ENCODE data around the gene UVRAG. TPM values are rescaled to one million over a fixed set of nuclear protein-coding genes. Genes with fewer than 3 reads are reported as not detected.

UVRAG gene
- total RNA-seq, 1 donor from 2014 or later, result 17.8 TPM

DNA sequence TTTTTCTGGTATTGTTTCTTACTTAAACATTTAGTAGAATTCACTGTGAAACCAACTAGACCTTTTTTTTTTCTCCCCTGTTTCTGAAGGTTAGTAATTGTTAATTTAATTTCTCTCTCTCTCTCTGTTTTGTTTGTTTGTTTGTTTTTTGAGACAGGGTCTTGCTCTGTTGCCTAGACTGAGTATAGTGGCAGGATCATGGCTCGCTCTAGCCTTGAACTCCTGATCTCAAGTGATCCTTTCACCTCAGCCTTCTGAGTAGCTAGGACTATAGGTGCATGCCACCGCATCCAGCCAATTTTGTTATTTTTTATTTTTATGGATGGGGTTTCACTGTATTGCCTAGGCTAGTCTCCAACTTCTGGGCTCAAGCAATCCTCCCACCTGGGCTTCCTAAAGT lies 165.0 kb downstream of the UVRAG start:
- Mint-ChIP-seq H3K4me3 (ENCODE audit: unreplicated experiment) (peak overlapping the region; percentile 43), H3K27me3 (ENCODE audit: unreplicated experiment) (peaks cover 3% of the 10 kb centered on the region), H3K36me3 (ENCODE audit: unreplicated experiment) (no peaks in the 10 kb centered on the region), H3K9me3 (ENCODE audit: unreplicated experiment) (peaks cover 3% of the 10 kb centered on the region), H3K4me1 (ENCODE audit: low read depth, unreplicated experiment) (no peaks in the 10 kb centered on the region), H3K27ac (ENCODE audit: unreplicated experiment) (no peak overlapping the region)
- TF ChIP-seq, protein P1, sequence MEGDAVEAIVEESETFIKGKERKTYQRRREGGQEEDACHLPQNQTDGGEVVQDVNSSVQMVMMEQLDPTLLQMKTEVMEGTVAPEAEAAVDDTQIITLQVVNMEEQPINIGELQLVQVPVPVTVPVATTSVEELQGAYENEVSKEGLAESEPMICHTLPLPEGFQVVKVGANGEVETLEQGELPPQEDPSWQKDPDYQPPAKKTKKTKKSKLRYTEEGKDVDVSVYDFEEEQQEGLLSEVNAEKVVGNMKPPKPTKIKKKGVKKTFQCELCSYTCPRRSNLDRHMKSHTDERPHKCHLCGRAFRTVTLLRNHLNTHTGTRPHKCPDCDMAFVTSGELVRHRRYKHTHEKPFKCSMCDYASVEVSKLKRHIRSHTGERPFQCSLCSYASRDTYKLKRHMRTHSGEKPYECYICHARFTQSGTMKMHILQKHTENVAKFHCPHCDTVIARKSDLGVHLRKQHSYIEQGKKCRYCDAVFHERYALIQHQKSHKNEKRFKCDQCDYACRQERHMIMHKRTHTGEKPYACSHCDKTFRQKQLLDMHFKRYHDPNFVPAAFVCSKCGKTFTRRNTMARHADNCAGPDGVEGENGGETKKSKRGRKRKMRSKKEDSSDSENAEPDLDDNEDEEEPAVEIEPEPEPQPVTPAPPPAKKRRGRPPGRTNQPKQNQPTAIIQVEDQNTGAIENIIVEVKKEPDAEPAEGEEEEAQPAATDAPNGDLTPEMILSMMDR (IDR thresholded peaks at IDR 0.05; ENCODE audit: partially characterized antibody, unreplicated experiment), result no peak
- DNase-seq, result no peak

DNA sequence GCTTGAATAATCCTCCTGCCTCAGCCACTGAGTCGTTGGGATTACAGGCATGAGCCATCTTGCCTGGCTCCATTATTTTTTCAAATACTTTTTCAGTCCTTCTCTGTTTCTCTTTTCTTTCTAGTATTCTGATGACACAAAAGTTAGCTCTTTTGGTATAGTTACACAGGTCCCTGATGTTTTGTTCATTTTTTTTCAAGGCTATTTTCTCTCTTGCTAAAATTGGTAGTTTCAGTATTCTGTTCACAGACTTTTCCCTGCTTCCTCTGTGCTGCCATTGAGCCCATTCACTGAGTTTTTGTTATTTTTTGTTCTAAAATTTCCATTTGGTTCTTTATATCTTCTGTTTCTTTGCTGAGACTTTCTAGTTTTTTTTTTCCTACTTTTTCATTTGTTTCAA lies 166.5 kb downstream of the UVRAG start:
- H3K27me3 Mint-ChIP-seq (ENCODE audit: unreplicated experiment), result peaks cover 3% of the 10 kb centered on the region
- H3K27ac Mint-ChIP-seq (ENCODE audit: unreplicated experiment), result no peak overlapping the region
- peak overlapping the region; percentile 17 for H3K4me3 Mint-ChIP-seq (ENCODE audit: unreplicated experiment)
- H3K9me3 Mint-ChIP-seq (ENCODE audit: unreplicated experiment), result peaks cover 3% of the 10 kb centered on the region
- no peaks in the 10 kb centered on the region for H3K36me3 Mint-ChIP-seq (ENCODE audit: unreplicated experiment)
- TF ChIP-seq, protein P1 (IDR thresholded peaks at IDR 0.05; ENCODE audit: partially characterized antibody, unreplicated experiment), result no peak
- no peaks in the 10 kb centered on the region for H3K4me1 Mint-ChIP-seq (ENCODE audit: low read depth, unreplicated experiment)
- DNase-seq, result no peak

DNA sequence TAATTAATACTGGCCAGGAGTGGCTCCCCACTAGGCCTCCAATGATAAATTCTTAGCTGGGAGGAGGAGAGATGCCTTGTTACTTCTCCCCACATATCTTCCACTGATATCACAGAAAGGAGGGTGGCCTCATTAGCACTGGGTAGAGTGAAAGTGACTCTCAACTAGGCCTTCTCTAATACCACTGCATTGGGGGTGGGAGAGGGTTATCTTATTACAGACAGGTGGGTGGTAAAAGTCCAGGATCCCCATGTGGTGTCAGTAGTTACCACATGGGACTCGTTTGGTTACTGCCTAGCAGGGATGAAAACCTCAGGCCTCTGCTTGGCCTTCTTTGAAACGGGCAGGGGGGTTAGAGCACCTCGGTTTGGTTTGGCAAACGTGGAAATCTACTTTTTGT lies 167.3 kb downstream of the UVRAG start:
- DNase-seq, result no peak
- Mint-ChIP-seq H3K27me3 (ENCODE audit: unreplicated experiment) (no peaks in the 10 kb centered on the region), H3K36me3 (ENCODE audit: unreplicated experiment) (no peaks in the 10 kb centered on the region), H3K9me3 (ENCODE audit: unreplicated experiment) (peaks cover 3% of the 10 kb centered on the region), H3K4me1 (ENCODE audit: low read depth, unreplicated experiment) (no peaks in the 10 kb centered on the region), H3K27ac (ENCODE audit: unreplicated experiment) (no peak overlapping the region), H3K4me3 (ENCODE audit: unreplicated experiment) (peak overlapping the region; percentile 27)
- TF ChIP-seq, protein P1 (IDR thresholded peaks at IDR 0.05; ENCODE audit: partially characterized antibody, unreplicated experiment), result no peak

DNA sequence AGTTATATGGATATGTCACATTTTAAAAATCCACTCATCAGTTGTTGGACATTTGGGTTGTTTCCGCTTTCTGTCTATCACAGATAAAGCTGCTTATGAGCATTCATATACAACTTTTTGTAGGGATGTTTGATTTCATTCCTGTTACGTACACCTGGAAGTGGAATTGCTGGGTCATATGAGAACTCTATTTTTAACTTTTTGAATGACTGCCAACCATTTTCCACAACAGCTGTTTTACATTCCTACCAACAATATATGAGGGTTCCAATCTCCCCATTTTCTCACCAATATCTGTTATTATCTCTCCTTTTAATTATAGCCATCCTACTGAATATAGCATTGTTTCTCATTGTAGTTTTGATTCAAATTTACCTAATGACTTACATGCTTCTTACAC lies 172.0 kb downstream of the UVRAG start:
- TF ChIP-seq, protein P1 (IDR thresholded peaks at IDR 0.05; ENCODE audit: partially characterized antibody, unreplicated experiment), result no peak
- Mint-ChIP-seq H3K4me1 (ENCODE audit: low read depth, unreplicated experiment) (no peaks in the 10 kb centered on the region), H3K9me3 (ENCODE audit: unreplicated experiment) (peaks cover 2% of the 10 kb centered on the region), H3K4me3 (ENCODE audit: unreplicated experiment) (no peak overlapping the region), H3K27ac (ENCODE audit: unreplicated experiment) (no peak overlapping the region), H3K36me3 (ENCODE audit: unreplicated experiment) (no peaks in the 10 kb centered on the region), H3K27me3 (ENCODE audit: unreplicated experiment) (no peaks in the 10 kb centered on the region)
- DNase-seq, result no peak

DNA sequence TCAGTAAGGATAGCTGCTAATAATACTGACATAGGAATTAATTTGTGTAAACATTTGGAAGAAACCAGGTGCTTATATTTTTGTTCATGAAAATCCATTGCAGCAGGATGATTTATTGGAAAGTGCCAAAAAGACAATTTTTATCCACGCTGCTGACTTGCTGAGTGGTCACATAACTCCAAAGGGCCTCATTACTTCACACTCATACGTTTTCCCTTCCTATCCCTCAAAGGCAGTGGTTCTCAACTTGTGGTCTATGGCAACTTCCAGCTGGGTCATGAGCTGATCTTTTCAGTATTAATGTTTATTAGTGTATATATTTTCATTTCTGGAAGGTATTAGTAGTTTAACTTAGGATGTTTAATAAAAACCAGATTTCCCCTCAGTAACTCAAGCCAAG lies 178.1 kb downstream of the UVRAG start:
- H3K9me3 Mint-ChIP-seq (ENCODE audit: unreplicated experiment), result no peaks in the 10 kb centered on the region
- DNase-seq, result no peak
- no peak overlapping the region for H3K27ac Mint-ChIP-seq (ENCODE audit: unreplicated experiment)
- no peaks in the 10 kb centered on the region for H3K27me3 Mint-ChIP-seq (ENCODE audit: unreplicated experiment)
- TF ChIP-seq, protein P1 (IDR thresholded peaks at IDR 0.05; ENCODE audit: partially characterized antibody, unreplicated experiment), result no peak
- H3K36me3 Mint-ChIP-seq (ENCODE audit: unreplicated experiment), result no peaks in the 10 kb centered on the region
- H3K4me1 Mint-ChIP-seq (ENCODE audit: low read depth, unreplicated experiment), result no peaks in the 10 kb centered on the region
- no peak overlapping the region for H3K4me3 Mint-ChIP-seq (ENCODE audit: unreplicated experiment)

Data from glutamatergic neuron (in vitro differentiated cells).